SW480 (cell line): ENCODE data around the gene FGF2.
"Not testable (repeated sequence)": the region's sequence is repeated elsewhere in the genome, so short reads cannot be mapped to it uniquely, and the experiment has no call there.

Experiments
- DNase-seq: peaks from one replicate; pipeline ENCODE4 v3.0.0-alpha.2; 2016; ENCODE audit warnings: low spot score

Gene FGF2

DNA sequence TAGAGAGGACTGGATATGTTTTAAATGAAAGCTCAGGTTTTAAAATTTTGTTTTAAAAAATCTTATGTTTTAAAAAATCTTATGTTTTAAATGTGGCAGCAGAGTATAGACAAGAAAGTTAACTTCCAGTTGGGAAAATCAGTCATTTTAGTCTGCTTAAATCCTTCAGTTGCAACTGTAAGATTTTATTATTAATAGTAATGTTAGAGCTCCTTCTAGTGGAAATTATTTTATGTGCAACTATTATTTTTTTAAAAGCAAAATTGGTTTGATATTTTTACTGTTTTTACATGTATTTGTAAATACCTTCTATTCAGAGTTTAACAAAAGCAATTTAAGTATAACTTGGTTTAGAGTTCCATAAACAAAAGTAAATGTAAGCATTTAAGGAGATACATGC is 104.2 kb downstream of the FGF2 start:
- DNase-seq, result peak; percentile 20

DNA sequence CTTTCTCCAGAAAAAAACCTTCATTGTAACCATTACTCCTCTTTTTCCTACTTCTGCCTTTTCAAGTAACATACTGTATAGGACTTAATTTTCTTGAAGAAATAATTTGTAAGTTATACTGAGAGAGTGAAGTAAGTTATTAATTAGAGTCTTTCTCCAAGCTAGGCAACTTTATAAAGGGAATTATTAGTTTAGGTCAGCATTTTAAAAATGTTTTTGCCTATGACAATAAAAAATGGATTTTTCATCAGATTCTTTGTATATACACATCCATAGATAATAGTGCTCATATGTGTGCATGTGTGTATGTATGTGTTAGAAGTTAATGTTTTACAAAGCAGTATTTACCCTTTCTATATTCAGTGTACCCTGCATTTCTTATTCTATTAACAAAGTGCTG is 106.1 kb downstream of the FGF2 start:
- DNase-seq, result no peak

- not testable (repeated sequence) for DNase-seq
These were observed 118.5 kb downstream of the FGF2 start for GRCh38 chr4:122945136-122945535.

DNA sequence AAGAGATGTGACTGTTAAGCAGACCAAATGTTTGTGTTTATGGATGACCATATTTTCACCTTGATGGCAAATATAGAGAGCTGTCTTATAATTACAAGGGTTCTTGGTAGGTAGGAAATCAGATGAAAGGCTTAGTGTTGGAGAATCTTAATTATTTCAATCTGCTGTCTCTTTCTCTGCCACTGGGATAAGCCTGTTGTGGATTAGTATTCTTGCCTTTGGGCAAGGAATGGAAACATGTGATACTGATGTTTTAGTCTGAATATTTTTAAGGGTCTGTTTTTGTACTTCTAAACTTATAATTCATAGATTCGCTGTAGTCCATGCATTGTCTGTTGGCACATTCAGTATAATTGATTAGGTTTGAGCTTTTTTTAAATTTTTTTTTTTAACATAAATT is 119.5 kb downstream of the FGF2 start:
- no peak for DNase-seq
